Endothelial cell of umbilical vein (primary cell): ENCODE measurements around the gene CRLF1. TPM values are rescaled to one million over a fixed set of nuclear protein-coding genes. Genes with fewer than 3 reads are reported as not detected.

Experiments used
- BruUV-seq: library from RNA; stranded (reverse); fragments of 400-500 nt; replicated peaks from 2 replicates; lab custom pipeline; 2021; lab: Mats Ljungman, UMichigan
- CTCF ChIA-PET: fragments of 300-600, 350-600 bp; sonication (Branson Sonifier 250); formaldehyde crosslinking; loops from one replicate; lab custom pipeline; 2021; ENCODE audit warnings: antibody characterized with exemption, inconsistent platforms; lab: Charles Lee
- POLR2A ChIA-PET: fragments of 300-600, 350-600 bp; sonication (Branson Sonifier 250); formaldehyde crosslinking; loops from one replicate; lab custom pipeline; 2021; ENCODE audit warnings: antibody characterized with exemption, inconsistent platforms; lab: Charles Lee
- DNase-seq: peaks from one replicate; pipeline ENCODE4 v3.0.0-alpha.2; 2011; ENCODE audit warnings: low read depth, low spot score
- FAIRE-seq: peaks from 2 replicates; lab custom pipeline; 2011; peaks lifted over from hg19 to GRCh38; lab: Jason Lieb, UNC
- H2AFZ ChIP-seq: 2 replicates; pipeline ENCODE4 v1.6.0; 2012; ENCODE audit warnings: low read depth, low read length, control low read depth, inconsistent platforms
- H3K27ac ChIP-seq: 2 replicates; pipeline ENCODE4 v1.5.1; 2011; ENCODE audit warnings: low read depth, mild to moderate bottlenecking, control low read depth, low read length, moderate library complexity; ENCODE audit not compliant: insufficient read depth
- H3K27me3 ChIP-seq, 2 experiments: 2 replicates each; pipeline versions ENCODE4 v1.6.0 to v1.6.1; 2011; ENCODE audit warnings: low read length in 2 of 2, mixed read lengths in 1 of 2; ENCODE audit not compliant: control insufficient read depth in 2 of 2, insufficient read depth in 2 of 2
- H3K36me3 ChIP-seq, 2 experiments: 2 replicates in 1 of 2; 3 replicates in 1 of 2; pipeline ENCODE4 v1.5.1; 2011; ENCODE audit warnings: low read length in 2 of 2, mild to moderate bottlenecking in 1 of 2, moderate library complexity in 1 of 2; ENCODE audit not compliant: control insufficient read depth in 2 of 2, insufficient read depth in 2 of 2; ENCODE audit errors: extremely low read depth in 1 of 2
- H3K4me1 ChIP-seq: 3 replicates; pipeline ENCODE4 v1.5.1; 2011; ENCODE audit warnings: mild to moderate bottlenecking, low read length; ENCODE audit not compliant: control insufficient read depth, insufficient read depth; ENCODE audit errors: extremely low read depth
- H3K4me2 ChIP-seq: 2 replicates; pipeline ENCODE4 v1.6.1; 2011; ENCODE audit warnings: low read length, control low read depth, mixed read lengths; ENCODE audit not compliant: insufficient read depth
- H3K4me3 ChIP-seq, 3 experiments: fragments of 200-600 bp in 1 of 3; sonication (generic), shearing (Covaris generic) in 1 of 3; replicated peaks in 1 of 3; 2 replicates each; pipeline ENCODE4 v1.5.1; 2011 to 2016; ENCODE audit warnings: control low read depth in 3 of 3, low read length in 3 of 3, mild to moderate bottlenecking in 2 of 3, inconsistent platforms in 1 of 3, low read depth in 1 of 3, moderate library complexity in 1 of 3; ENCODE audit not compliant: insufficient read depth in 1 of 3
- H3K79me2 ChIP-seq: 2 replicates; pipeline ENCODE4 v1.6.0; 2012; ENCODE audit warnings: low read length, inconsistent platforms; ENCODE audit not compliant: control insufficient read depth, insufficient read depth
- H3K9ac ChIP-seq: replicated peaks from 2 replicates; pipeline ENCODE3; 2011; ENCODE audit warnings: low read length, control low read depth; ENCODE audit not compliant: insufficient read depth; ENCODE audit errors: extremely low read depth
- H3K9me1 ChIP-seq: replicated peaks from 3 replicates; pipeline ENCODE4 v1.6.0; 2011; ENCODE audit warnings: mild to moderate bottlenecking, low read length; ENCODE audit not compliant: control insufficient read depth, insufficient read depth; ENCODE audit errors: extremely low read depth
- H3K9me3 ChIP-seq: replicated peaks from 2 replicates; pipeline ENCODE4 v1.5.1; 2012; ENCODE audit warnings: low read length, inconsistent platforms; ENCODE audit not compliant: control insufficient read depth, insufficient read depth
- H4K20me1 ChIP-seq: replicated peaks from 2 replicates; pipeline ENCODE3; 2011; ENCODE audit warnings: mild to moderate bottlenecking, low read length; ENCODE audit not compliant: control insufficient read depth, insufficient read depth; ENCODE audit errors: extremely low read depth
- CTCF ChIP-seq, 2 donors: IDR thresholded peaks; 1 replicate in 1 of 2; 2 replicates in 1 of 2; pipeline ENCODE4 v1.5.1; 2011; ENCODE audit warnings: low read length in 2 of 2, mild to moderate bottlenecking in 2 of 2, moderate library complexity in 2 of 2, control low read depth in 1 of 2, inconsistent platforms in 1 of 2, low read depth in 1 of 2; ENCODE audit not compliant: insufficient read depth in 1 of 2; ENCODE audit errors: extremely low read depth in 1 of 2
- EZH2 ChIP-seq: IDR thresholded peaks from 2 replicates; pipeline ENCODE4 v1.6.1; 2012; ENCODE audit warnings: borderline replicate concordance, low read depth, mild to moderate bottlenecking, moderate library complexity, low read length, inconsistent platforms; ENCODE audit not compliant: severe bottlenecking
- FOS ChIP-seq: IDR thresholded peaks from 2 replicates; pipeline ENCODE4 v1.6.1; 2011; ENCODE audit warnings: mild to moderate bottlenecking, low read length, moderate library complexity, borderline replicate concordance; ENCODE audit not compliant: insufficient read depth
- GATA2 ChIP-seq: IDR thresholded peaks from 2 replicates; pipeline ENCODE4 v1.7.0; 2011; ENCODE audit warnings: low read depth, mild to moderate bottlenecking, moderate library complexity, mixed read lengths, low read length; ENCODE audit not compliant: insufficient read length, insufficient read depth
- JUN ChIP-seq: IDR thresholded peaks from 2 replicates; pipeline ENCODE4 v1.6.1; 2011; ENCODE audit warnings: borderline replicate concordance, low read depth; ENCODE audit not compliant: insufficient read length, insufficient read depth
- MAX ChIP-seq: IDR thresholded peaks from 2 replicates; pipeline ENCODE4 v1.6.1; 2011; ENCODE audit not compliant: insufficient read depth, insufficient read length
- MYC ChIP-seq: IDR thresholded peaks from one replicate; pipeline ENCODE4 v1.6.1; 2011; ENCODE audit warnings: mild to moderate bottlenecking, low read depth, low read length
- POLR2A ChIP-seq: IDR thresholded peaks from 2 replicates; pipeline ENCODE4 v1.6.1; 2012; ENCODE audit warnings: low read depth, mild to moderate bottlenecking, control low read depth, low read length
- POLR2AphosphoS5 ChIP-seq: IDR thresholded peaks from 2 replicates; pipeline ENCODE4 v1.6.1; 2012; ENCODE audit warnings: low read depth, mild to moderate bottlenecking, control low read depth, low read length, moderate library complexity; ENCODE audit not compliant: insufficient read depth
- dilution Hi-C: fragments of 300-500 bp; cut with MboI; formaldehyde crosslinking; loops from one replicate; pipeline ENCODE4 v1.15.0; 2019; ENCODE audit warnings: low sequenced_read_pairs; ENCODE audit not compliant: extremely low pct_ligation_motif_present
- intact Hi-C: fragments of 100-400 bp; cut with micrococcal nuclease; formaldehyde crosslinking; loops from one replicate; pipeline ENCODE4 v1.10.0; 2022
- polyA plus RNA-seq, 4 experiments: library from polyadenylated mRNA; depleted of rRNA in 3 of 4; stranded (reverse) in 3 of 4; unstranded in 1 of 4; fragments of >200 nt; gene quantifications; 2 replicates each; pipeline versions ENCODE4 v1.2.1 to v1.2.3, GENCODE V29; 2011 to 2012; ENCODE audit warnings: missing spikeins in 1 of 4
- total RNA-seq: library from RNA; stranded (reverse); gene quantifications from 2 replicates; pipeline ENCODE4 v1.2.3, GENCODE V29; 2021

Gene CRLF1
- total and polyA plus RNA-seq, 2 donors (not counting 3 experiments of a cell fraction or from before 2014, with no cell fraction given) = 0.18 TPM; not detected in 1

GRCh38 chr19:18650468-18651041, 44.0 kb upstream of the CRLF1 start:
- peaks cover 30% of the 10 kb centered on the region for H3K4me1 ChIP-seq
- peak; percentile 94 for FAIRE-seq
- H3K9me1 ChIP-seq = no peaks in the 10 kb centered on the region
- ChIA-PET POLR2A (no interaction called here), CTCF (interaction anchor here (0.7 to 2.2 kb wide), 5 partner anchors 10 to 200 kb away, joined by 3 to 7 read pairs (median 3); partner anchors contain the start of gene CRTC1)
- H3K9me3 ChIP-seq = no peaks in the 10 kb centered on the region
- no peaks in the 10 kb centered on the region for H3K27me3 ChIP-seq
- peak overlapping the region; percentile 35 for H2AFZ ChIP-seq
- intact Hi-C loops (loop anchor here (1.0 to 2.0 kb wide), 3 partner anchors 10 to 28 kb away; partner anchors contain the start of gene KLHL26), dilution Hi-C loops (no loop called here)
- TF ChIP-seq CTCF (IDR thresholded peaks at IDR 0.05; ENCODE audit: extremely low read depth in 1 of 2, insufficient read depth in 1 of 2, low read depth in 1 of 2, low read length in 2 of 2) = no peak
- H3K4me3 ChIP-seq = no peak overlapping the region
- no peaks in the 10 kb centered on the region for H3K36me3 ChIP-seq
- H3K4me2 ChIP-seq = peak overlapping the region; percentile 56
- peak overlapping the region; percentile 25 for H3K9ac ChIP-seq
- DNase-seq = peak; percentile 81
- no peaks in the 10 kb centered on the region for H3K79me2 ChIP-seq
- H3K27ac ChIP-seq = peak overlapping the region; percentile 67
- BruUV-seq = no TSS peak
- H4K20me1 ChIP-seq = no peaks in the 10 kb centered on the region

- DNase-seq (peak; percentile 65), FAIRE-seq (no peak)
- no TSS peak for BruUV-seq
- dilution Hi-C loops = no loop called here
- H3K9ac ChIP-seq = peak overlapping the region; percentile 25
- H2AFZ ChIP-seq = peak overlapping the region; percentile 4
- peak overlapping the region; percentile 14 for H3K4me2 ChIP-seq
- H4K20me1 ChIP-seq = no peaks in the 10 kb centered on the region
- H3K27ac ChIP-seq = peak overlapping the region; percentile 67
- H3K9me3 ChIP-seq = no peaks in the 10 kb centered on the region
- intact Hi-C loops = loop anchor here (1.0 to 2.0 kb wide), 3 partner anchors 10 to 28 kb away; partner anchors contain the start of gene KLHL26
- no peaks in the 10 kb centered on the region for H3K9me1 ChIP-seq
- peaks cover 30% of the 10 kb centered on the region for H3K4me1 ChIP-seq
- POLR2A ChIA-PET = no interaction called here
- CTCF ChIA-PET = interaction anchor here (1.7 to 2.2 kb wide), 2 partner anchors 9 to 197 kb away, joined by 7 to 8 read pairs; no protein-coding TSS in a partner anchor
- no peaks in the 10 kb centered on the region for H3K36me3 ChIP-seq
- no peaks in the 10 kb centered on the region for H3K79me2 ChIP-seq
- TF ChIP-seq POLR2A (no peak), MAX (no peak), POLR2AphosphoS5 (no peak), JUN (no peak), FOS (no peak), GATA2 (no peak), MYC (no peak), EZH2 (no peak), CTCF (IDR thresholded peaks at IDR 0.05; ENCODE audit: extremely low read depth in 1 of 2, insufficient read depth in 1 of 2, low read depth in 1 of 2, low read length in 2 of 2) (no peak)
- no peaks in the 10 kb centered on the region for H3K27me3 ChIP-seq
- H3K4me3 ChIP-seq = no peak overlapping the region
Measured at GRCh38 chr19:18650021-18650390, 43.4 kb upstream of the CRLF1 start.
